ENCODE results near the gene NQO2.

GRCh38 chr6:2963756-2964155, 35.9 kb upstream of the NQO2 start:
- no peak for TF ChIP-seq BHLHE40 (IDR thresholded peaks at IDR 0.05; ENCODE audit: borderline replicate concordance)
- no peak for TF ChIP-seq L3MBTL2 (conservative IDR thresholded peaks at IDR 0.05)
- no peak for TF ChIP-seq NFRKB (IDR thresholded peaks at IDR 0.05)
- no peak for TF ChIP-seq TARDBP (IDR thresholded peaks at IDR 0.05)
- no peak for TF ChIP-seq LEF1 (IDR thresholded peaks at IDR 0.05; ENCODE audit: borderline replicate concordance)
- TF ChIP-seq FOXA1 (IDR thresholded peaks at IDR 0.05), result no peak
- no peak for TF ChIP-seq ZNF384 (IDR thresholded peaks at IDR 0.05)
- no peak for TF ChIP-seq FOXM1 (IDR thresholded peaks at IDR 0.05; ENCODE audit: borderline replicate concordance)
- no peak for TF ChIP-seq ARNT (IDR thresholded peaks at IDR 0.05)
- no peak for TF ChIP-seq ELF4 (IDR thresholded peaks at IDR 0.05)
- no peak for TF ChIP-seq PKNOX1 (IDR thresholded peaks at IDR 0.05)
- TF ChIP-seq SUZ12 (IDR thresholded peaks at IDR 0.05), result no peak
- no peak for TF ChIP-seq SP1 (IDR thresholded peaks at IDR 0.05)
